GM20000 (cell line): ENCODE results near the gene NME7.
"Not testable (repeated sequence)": the region's sequence is repeated elsewhere in the genome, so short reads cannot be mapped to it uniquely, and the experiment has no call there.

Source experiments
- DNase-seq: peaks from one replicate; pipeline ENCODE4 v3.0.0; 2012; ENCODE audit warnings: low spot score
- CTCF ChIP-seq: IDR thresholded peaks from 2 replicates; pipeline ENCODE4 v1.5.1; 2012; ENCODE audit warnings: mild to moderate bottlenecking, control low read depth; ENCODE audit errors: extremely low read depth, missing control alignments

NME7 gene

GRCh38 chr1:169340882-169341281 is 26.7 kb downstream of the NME7 start:
- DNase-seq: no peak
- TF ChIP-seq CTCF: no peak

GRCh38 chr1:169339773-169340172 is 27.8 kb downstream of the NME7 start:
- DNase-seq: no peak
- TF ChIP-seq CTCF: no peak

- no peak for TF ChIP-seq CTCF
- DNase-seq: no peak
Measured at GRCh38 chr1:169338617-169339016, 29.0 kb downstream of the NME7 start.

- DNase-seq: not testable (repeated sequence)
Measured at GRCh38 chr1:169336947-169337715, 30.5 kb downstream of the NME7 start.

- DNase-seq: not testable (repeated sequence)
Measured at GRCh38 chr1:169334727-169335126, 32.9 kb downstream of the NME7 start.

GRCh38 chr1:169330927-169331326 is 36.7 kb downstream of the NME7 start:
- DNase-seq: no peak
- no peak for TF ChIP-seq CTCF

GRCh38 chr1:169329383-169329782 is 38.2 kb downstream of the NME7 start:
- TF ChIP-seq CTCF: no peak
- DNase-seq: no peak

GRCh38 chr1:169327875-169328274 is 39.7 kb downstream of the NME7 start:
- TF ChIP-seq CTCF: no peak
- no peak for DNase-seq
